Left lung (tissue), 10 donors: ENCODE results near the gene MTERF4. TPM values are rescaled to one million over a fixed set of nuclear protein-coding genes. Genes with fewer than 3 reads are reported as not detected.

Experiments used
- ATAC-seq: fragments of 200-7000 bp; cut with Tn5 transposase; one replicate; pipeline ENCODE4 v1.9.1; 2020; ENCODE audit warnings: moderate library complexity
- DNase-seq, 4 donors: peaks; one replicate each; pipeline ENCODE4 v3.0.0-alpha.2; 2013 to 2020
- H3K27ac ChIP-seq, 2 donors: fragments of 200-600 bp; sonication (generic) in 1 of 2; one replicate each; pipeline versions ENCODE4 v1.5.0 to v1.8.0; 2020 to 2021
- H3K27me3 ChIP-seq, 2 donors: fragments of 200-600 bp; sonication (generic) in 1 of 2; one replicate each; pipeline versions ENCODE4 v1.5.0 to v1.8.0; 2020 to 2021
- H3K36me3 ChIP-seq, 2 donors: fragments of 200-600 bp; sonication (generic) in 1 of 2; one replicate each; pipeline versions ENCODE4 v1.5.0 to v1.8.0; 2020 to 2021
- H3K4me1 ChIP-seq, 2 donors: fragments of 200-600 bp; one replicate each; pipeline ENCODE4 v1.8.0; 2021
- H3K4me3 ChIP-seq, 2 donors: fragments of 200-600 bp; sonication (generic) in 1 of 2; one replicate each; pipeline versions ENCODE4 v1.5.0 to v1.8.0; 2020 to 2021; ENCODE audit warnings: mild to moderate bottlenecking in 1 of 2
- H3K9me3 ChIP-seq, 2 donors: fragments of 200-600 bp; sonication (generic) in 1 of 2; one replicate each; pipeline versions ENCODE4 v1.5.0 to v1.8.0; 2020 to 2021
- CTCF ChIP-seq, 2 donors: fragments of 200-600 bp; sonication (generic) in 1 of 2; IDR thresholded peaks; one replicate each; pipeline versions ENCODE4 v1.5.0 to v1.8.0; 2021; ENCODE audit warnings: antibody characterized with exemption in 2 of 2
- intact Hi-C, 2 donors: fragments of 100-400 bp; cut with DNase I; formaldehyde crosslinking; loops; one replicate each; pipeline versions ENCODE4 v1.11.2 to v1.14.2; 2022
- polyA plus RNA-seq, 6 donors: library from polyadenylated mRNA; unstranded; fragments of 120-200 nt; gene quantifications; one replicate each; pipeline ENCODE4 v1.2.1, GENCODE V29; 2013; ENCODE audit not compliant: insufficient read length in 6 of 6
- total RNA-seq, 2 donors: library from RNA; stranded (reverse); fragmentation: NEBNext Ultra II Directional; extraction: Animal tissue kit (Norgen Biotek cat#: 25700); gene quantifications; one replicate each; pipeline ENCODE4 v1.2.1, GENCODE V29; 2021
- donor health status: DM: no; HTN: yes; CAD: no.
- donor health status: DM: no; HTN: no; CAD: no.

The MTERF4 gene
- total and polyA plus RNA-seq, 8 donors = 24.9 to 101 (median 85.1) TPM

- peaks cover 0 to 2% of the 10 kb centered on the region in 2 donors for H3K4me1 ChIP-seq
- no peak overlapping the region for H3K27ac ChIP-seq
- no peak overlapping the region for H3K4me3 ChIP-seq
- no peak for ATAC-seq
- peaks cover 0 to 11% of the 10 kb centered on the region in 2 donors for H3K27me3 ChIP-seq
- no peak for TF ChIP-seq CTCF (IDR thresholded peaks at IDR 0.05)
- peak in 1 of 4 donors; percentile 62 for DNase-seq
- intact Hi-C loops = no loop called here
- no peaks in the 10 kb centered on the region for H3K9me3 ChIP-seq
- H3K36me3 ChIP-seq = peaks cover 0 to 8% of the 10 kb centered on the region in 2 donors
Observed at GRCh38 chr2:241062389-241063092, 39.5 kb downstream of the MTERF4 start.

GRCh38 chr2:241061275-241061674, 40.8 kb downstream of the MTERF4 start:
- TF ChIP-seq CTCF (IDR thresholded peaks at IDR 0.05) = no peak
- Histone ChIP-seq H3K27me3 (peaks cover 0 to 11% of the 10 kb centered on the region in 2 donors), H3K4me3 (no peak overlapping the region), H3K9me3 (no peaks in the 10 kb centered on the region), H3K36me3 (no peaks in the 10 kb centered on the region), H3K27ac (peak overlapping the region in 1 of 2 donors; percentile 45), H3K4me1 (peaks cover 0 to 2% of the 10 kb centered on the region in 2 donors)
- peak in 2 of 4 donors; percentile 44 to 63 for DNase-seq
- peak; percentile 36 for ATAC-seq
- intact Hi-C loops = no loop called here

- H3K9me3 ChIP-seq = no peaks in the 10 kb centered on the region
- no peak overlapping the region for H3K4me3 ChIP-seq
- H3K4me1 ChIP-seq = no peaks in the 10 kb centered on the region
- TF ChIP-seq CTCF (IDR thresholded peaks at IDR 0.05) = no peak
- H3K36me3 ChIP-seq = peaks cover 0 to 41% of the 10 kb centered on the region in 2 donors
- no peak overlapping the region for H3K27ac ChIP-seq
- peak in 1 of 4 donors; percentile 28 for DNase-seq
- intact Hi-C loops = no loop called here
- no peak for ATAC-seq
- H3K27me3 ChIP-seq = no peaks in the 10 kb centered on the region
Observed at GRCh38 chr2:241053576-241054251, 48.4 kb downstream of the MTERF4 start.

GRCh38 chr2:241052677-241053360, 49.3 kb downstream of the MTERF4 start:
- ATAC-seq (peak; percentile 10), DNase-seq (peak in 2 of 4 donors; percentile 31 to 77)
- H3K4me3 ChIP-seq = no peak overlapping the region
- H3K27me3 ChIP-seq = no peaks in the 10 kb centered on the region
- intact Hi-C loops = no loop called here
- TF ChIP-seq CTCF (IDR thresholded peaks at IDR 0.05) = no peak
- peaks cover 0 to 46% of the 10 kb centered on the region in 2 donors for H3K36me3 ChIP-seq
- H3K9me3 ChIP-seq = no peaks in the 10 kb centered on the region
- no peak overlapping the region for H3K27ac ChIP-seq
- no peaks in the 10 kb centered on the region for H3K4me1 ChIP-seq
